Raji (cell line): ENCODE results near the gene GOLGA6L10.

Experiments used
- POLR2A ChIP-seq: IDR thresholded peaks from 2 replicates; pipeline ENCODE4 v1.6.1; 2011; ENCODE audit warnings: low read depth, low read length, control low read depth; ENCODE audit not compliant: insufficient read depth

The GOLGA6L10 gene

DNA sequence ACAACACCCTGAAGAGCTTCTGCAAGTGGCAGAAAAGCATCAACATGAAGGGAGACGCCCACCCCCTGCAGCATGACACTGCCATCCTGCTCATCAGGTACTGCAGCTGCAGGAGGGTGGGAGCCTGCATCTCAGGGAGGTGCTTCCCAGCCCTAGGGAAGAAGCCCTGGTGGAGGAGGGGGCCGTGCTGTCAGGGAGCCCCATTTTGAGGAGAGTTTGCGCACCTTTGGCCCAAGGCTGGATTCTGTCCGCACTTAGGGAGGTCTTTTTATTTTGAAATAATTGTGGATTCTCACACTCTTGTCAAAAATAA lies 44.5 kb downstream of the GOLGA6L10 start:
- no peak for TF ChIP-seq POLR2A

DNA sequence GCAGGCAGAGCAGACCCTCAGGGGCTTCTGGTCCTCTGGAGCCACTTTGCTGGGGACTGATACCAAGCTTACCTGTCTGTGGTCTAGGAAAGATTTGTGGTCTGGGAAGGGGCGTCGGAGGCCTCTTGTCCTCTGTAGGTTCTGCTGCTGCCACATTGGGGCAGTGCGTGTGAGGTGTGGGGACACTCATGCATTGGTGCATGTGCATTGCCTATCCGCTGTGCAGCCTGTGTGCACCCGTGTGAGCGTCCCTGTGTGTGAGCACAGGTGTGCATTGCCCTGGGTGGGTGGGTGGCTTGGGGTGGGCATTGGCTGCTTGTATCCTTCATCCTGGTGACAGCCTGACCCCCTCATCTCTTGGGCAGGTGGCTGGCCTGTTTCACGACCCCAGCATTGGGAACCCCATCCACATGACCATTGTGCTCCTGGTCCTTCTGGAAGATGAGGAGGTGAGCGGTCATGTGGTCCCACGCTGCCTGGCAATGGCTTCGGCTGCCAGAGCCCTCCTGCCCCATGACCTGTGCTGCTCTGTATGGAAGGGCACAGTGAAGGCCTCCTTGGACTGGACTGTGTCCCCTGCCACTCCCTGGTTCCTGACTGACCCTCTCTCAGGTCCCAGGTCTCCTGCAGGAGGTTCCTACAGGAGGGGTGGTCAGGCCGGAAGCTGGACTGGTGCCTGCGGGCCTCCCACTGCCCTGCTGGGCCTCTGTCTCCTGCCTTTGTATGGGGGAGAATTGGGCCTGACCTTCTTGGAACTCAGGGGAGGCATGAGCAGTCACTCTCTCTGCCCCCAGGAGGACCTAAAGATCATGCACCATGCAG lies 45.1 kb downstream of the GOLGA6L10 start:
- no peak for TF ChIP-seq POLR2A

DNA sequence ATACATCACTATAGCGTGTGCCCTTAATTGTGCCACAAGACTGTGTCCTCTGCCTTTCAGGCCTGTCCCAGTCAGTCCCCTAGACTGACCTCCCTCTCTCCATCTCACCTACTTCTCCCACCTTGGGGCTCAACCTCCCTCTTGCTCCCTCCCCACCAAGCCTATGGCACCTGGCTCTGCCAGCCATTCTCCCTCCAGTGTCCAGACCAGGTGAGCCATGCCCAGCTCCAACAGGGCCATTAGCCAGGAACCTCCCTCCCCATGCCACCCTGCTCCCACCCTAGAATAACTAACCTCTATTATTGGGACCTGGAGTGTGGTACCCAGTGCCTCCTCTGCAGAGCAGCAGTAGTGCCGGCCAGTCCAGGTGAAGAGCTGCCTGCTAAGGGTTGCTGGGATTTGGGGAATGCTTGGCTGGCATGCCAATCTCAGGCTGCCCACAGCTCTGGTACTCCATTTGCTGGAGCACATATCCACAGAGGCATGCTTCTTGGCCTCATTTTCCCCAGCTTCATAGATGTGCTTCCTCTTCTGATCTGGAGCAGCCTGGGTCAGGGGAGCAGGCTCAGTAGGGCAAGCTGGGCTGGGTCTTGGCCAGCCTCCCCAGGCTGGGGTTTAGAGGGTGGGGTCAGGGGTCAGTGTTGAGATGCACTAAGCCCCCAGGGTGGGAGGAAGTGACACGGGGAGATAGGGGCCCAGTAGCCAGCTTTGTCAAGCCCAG lies 47.8 kb downstream of the GOLGA6L10 start:
- TF ChIP-seq POLR2A, result no peak

DNA sequence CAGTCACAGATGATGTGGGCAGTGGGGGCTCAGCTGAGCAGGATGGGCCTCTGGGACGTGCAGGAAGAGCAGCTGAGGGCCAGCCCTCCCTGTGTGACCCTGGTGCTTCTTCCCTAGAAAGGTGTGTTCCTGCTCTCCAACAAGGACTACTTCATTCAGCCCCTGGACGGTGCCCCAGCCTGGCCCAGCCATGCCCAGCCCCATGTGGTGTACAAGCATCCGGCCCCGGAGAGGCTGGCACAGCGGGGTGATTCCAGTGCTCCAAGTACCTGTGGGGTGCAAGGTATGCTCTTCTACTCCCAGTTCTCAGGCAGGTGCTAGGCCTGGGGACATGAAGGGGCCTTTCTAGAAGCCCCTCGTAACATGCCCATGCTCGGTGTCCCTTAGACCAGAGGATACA lies 48.4 kb downstream of the GOLGA6L10 start:
- TF ChIP-seq POLR2A, result no peak

DNA sequence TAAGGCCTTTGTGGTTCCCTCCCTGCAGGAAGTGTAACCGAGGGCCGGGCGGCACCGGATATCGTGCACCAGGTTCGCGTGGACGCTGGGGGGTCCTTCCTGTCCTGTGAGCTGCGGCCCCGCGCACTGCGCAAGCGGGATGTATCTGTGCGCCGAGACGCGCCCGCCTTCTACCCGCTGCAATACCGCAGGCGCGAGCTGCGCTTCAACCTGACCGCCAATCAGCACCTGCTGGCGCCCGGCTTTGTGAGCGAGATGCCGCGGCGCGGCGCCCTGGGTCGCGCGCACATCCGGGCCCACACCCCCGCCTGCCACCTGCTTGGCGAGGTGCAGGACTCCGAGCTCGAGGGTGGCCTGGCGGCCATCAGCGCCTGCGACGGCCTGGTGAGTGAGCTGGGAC lies 50.8 kb downstream of the GOLGA6L10 start:
- no peak for TF ChIP-seq POLR2A

DNA sequence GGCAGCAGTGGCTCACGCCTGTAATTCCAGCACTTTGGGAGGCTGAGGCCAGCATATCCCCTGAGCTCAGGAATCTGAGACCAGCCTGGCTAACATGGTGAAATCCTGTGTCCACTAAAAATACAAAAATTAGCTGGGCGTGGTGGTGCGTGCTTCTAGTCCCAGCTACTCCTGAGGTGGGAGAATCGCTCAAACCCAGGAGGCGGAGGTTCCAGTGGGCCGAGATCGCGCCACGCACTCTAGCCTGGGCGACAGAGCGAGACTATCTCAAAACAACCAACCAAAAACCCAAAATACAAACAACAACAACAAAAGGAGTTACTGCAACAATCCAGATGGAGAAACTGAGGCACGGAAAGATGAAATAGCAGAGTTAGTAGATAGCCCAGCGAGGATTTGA lies 51.2 kb downstream of the GOLGA6L10 start:
- TF ChIP-seq POLR2A, result no peak

DNA sequence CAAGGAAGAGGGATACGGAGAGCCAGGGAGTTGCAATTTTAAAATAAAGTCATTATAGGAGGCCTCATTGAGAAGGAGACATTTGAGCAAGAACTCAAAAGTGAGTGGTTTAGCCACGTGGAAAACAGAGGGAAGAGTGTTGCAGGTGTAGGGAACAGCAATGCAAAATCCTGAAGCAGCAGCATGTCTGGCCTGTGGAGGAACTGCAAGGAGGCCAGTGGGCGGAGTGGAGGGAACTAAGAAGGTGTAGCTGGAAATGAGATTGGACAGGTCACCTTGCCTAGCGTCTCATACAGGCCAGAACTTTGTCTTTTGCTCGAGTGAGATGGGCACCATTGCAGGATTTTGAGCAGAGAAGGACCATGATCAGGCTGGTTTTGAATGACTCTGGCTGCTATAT lies 51.7 kb downstream of the GOLGA6L10 start:
- TF ChIP-seq POLR2A, result no peak

DNA sequence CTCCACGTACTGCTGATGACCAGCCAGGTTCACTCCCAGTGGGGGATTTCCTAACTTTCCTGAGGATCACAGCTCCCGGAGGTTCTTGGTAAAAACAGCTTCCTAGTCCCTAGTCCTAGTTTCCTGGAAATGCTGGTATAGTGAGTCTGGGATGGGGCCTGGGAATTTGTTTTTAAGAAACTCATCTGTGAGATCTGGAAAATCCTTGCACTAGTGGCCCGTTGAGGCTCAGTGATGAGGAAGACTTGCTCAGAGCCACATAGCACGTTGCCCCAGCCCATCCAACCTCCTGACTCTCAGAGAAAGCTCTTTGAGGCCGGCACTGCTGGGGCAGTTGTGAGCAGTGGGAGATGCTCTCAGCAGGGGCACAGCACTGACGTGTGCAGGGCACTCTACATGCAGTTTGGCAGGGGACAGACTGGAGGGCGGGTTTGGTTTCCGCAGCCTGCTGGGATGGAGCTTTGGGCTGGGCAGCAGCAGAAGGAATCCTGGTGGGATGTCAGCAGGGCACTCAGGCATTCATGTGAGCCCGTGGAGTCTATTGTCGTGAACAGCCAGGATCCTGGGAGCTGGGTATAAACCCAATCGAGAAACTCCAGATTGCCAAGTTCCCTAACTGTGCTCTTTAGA lies 55.1 kb downstream of the GOLGA6L10 start:
- TF ChIP-seq POLR2A, result no peak

DNA sequence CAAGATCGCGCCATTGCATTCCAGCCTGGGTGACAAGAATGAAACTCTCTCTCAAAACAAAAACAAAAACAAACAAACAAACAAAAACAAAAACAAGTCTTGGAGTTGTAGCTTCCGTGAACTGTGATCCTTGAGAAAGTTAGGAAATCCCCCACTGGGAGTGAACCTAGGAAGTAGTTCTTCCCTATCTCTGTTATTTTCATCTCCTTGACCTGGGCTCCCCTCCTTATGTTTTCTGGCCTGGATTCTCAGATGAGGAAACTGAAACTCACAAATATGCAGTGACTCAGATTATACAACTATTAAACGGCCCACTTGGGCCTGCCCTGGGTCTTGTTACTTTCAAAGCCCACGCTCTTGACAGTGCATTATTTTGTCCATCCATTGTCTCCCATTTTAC lies 57.0 kb downstream of the GOLGA6L10 start:
- no peak for TF ChIP-seq POLR2A
